ENCODE measurements around the gene SLC44A3.

SLC44A3 gene

DNA sequence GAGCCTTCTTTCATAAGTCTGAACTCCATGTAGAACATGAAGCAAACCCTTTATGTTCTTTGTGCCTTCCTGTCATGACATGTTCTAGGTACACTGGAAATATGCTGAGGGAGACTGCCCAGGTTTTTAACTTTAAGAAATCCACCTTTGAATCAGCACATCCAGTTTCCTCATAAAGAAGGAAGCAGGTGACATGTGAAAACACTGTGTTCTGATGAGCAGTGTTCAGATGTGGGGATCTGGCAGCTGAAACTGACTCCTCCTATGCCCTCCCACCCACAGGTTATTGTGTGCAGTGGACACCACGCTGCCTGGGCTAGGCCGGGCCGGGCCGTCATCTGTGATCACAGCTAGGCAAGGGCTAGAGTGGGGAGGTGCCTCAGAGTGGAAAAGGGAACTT is 55.6 kb downstream of the SLC44A3 start:
- DNase-seq (ENCODE audit: low read depth), result no peak

GRCh38 chr1:94876362-94876761 is 56.2 kb downstream of the SLC44A3 start:
- no peak for DNase-seq (ENCODE audit: low read depth)

DNA sequence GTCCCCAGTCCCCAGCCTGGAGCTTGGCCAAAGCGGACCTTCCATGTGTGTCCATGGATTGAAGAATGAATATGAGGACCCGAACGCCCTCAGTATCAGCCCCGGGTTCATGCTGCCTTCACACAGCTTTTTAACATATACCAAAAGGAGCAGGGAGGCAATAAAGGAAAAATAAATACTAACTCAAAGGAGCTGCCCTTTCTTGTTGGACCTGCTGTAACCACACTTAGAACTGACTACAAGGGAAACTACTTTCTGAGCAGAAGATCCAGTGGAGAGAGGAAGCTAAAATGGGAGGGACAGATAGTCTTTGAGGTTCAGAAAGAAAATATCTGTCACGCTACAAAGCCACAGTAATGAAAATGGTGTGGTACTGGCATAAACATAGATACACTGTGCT is 58.2 kb downstream of the SLC44A3 start:
- no peak for DNase-seq (ENCODE audit: low read depth)

GRCh38 chr1:94883691-94884090 is 63.5 kb downstream of the SLC44A3 start:
- DNase-seq (ENCODE audit: low read depth), result no peak

- no peak for DNase-seq (ENCODE audit: low read depth)
Measured at GRCh38 chr1:94884106-94884505, 63.9 kb downstream of the SLC44A3 start.

GRCh38 chr1:94884507-94884906 is 64.3 kb downstream of the SLC44A3 start:
- DNase-seq (ENCODE audit: low read depth), result no peak

DNA sequence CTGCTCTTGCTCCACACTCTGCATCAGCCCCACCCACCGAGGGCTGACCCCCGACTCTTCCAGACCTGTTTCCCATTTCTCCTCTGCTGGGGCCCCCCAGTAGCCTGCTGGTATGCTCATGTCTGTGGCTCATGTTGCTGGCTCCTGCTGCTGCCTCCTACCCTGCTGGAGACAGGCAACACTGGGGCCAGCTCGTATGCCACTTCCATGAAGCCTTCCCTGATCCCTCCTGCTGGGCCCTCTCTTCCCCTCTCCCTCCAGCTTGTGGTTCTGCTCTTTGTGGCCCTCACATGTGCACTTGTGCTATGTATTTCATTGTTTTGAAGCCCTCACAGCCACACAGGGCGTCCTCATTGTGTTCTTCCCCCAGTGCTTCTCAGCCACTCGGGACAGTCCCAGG is 66.2 kb downstream of the SLC44A3 start:
- no peak for DNase-seq (ENCODE audit: low read depth)

DNA sequence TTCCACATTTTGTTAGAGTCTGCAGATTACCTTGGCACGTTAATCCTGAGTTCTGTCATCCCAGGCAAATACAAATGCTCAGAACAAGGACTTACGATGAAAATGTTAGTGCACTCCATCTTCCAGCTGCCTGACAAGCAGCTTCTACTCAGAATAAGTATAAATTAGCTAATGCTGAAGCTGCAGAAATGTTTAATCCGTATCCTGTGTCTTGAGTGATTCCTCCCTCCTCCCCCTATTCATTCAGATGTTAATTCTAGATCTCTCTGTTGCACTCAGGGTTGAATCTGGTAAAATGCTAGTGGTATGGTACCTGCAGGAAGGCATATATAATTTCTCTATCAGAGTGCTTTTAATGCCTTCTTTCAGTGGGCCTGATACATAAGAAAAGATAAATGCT is 66.9 kb downstream of the SLC44A3 start:
- DNase-seq (ENCODE audit: low read depth), result no peak

DNA sequence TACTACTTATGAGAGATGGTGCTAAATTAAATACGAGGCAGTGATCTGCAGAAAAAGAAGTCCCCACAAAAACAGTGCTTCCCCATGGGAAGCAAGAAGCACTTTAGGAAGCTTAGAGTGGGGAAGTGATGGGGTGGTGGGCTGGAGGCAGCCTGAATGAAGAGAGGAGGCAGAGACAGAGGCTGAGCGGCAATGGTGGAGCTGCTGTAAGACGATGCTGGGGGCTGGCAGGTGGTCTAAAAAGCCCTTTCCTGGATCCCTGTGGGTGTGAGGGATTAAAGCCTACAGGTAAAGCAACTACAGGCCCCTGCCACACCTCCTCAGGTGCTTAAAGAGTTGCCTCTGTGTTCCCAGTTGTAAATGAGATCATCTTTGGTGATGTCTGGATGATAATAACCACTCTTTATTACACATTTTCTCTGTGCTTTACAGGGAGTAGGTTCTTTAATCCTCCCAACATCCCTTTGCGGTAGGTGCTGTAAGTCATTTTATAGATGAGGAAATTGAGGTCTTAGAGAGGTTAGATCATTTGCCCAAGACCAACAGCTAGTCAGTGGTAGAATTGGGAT is 67.5 kb downstream of the SLC44A3 start:
- no peak for DNase-seq (ENCODE audit: low read depth)

DNA sequence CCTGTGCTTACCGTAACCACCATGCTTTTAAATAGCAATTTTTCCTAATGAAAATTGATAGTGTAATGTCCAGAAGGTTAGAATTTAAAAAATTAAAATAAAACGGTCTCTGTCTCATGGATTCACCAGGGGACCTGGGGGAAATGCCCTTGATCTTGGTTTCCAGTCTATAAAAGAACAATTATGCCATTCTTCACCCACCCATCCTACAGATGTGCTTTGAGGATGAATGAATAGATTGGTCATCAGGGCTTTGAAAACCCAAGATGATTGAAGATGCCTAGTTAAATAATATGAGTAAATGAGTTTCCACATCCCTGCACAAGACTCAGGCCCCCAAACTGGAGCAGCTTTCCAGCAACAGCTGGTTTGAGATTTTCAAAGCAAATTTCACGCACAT is 68.0 kb downstream of the SLC44A3 start:
- DNase-seq (ENCODE audit: low read depth), result no peak

- no peak for DNase-seq (ENCODE audit: low read depth)
Measured at GRCh38 chr1:94892604-94893254, 72.6 kb downstream of the SLC44A3 start.

DNA sequence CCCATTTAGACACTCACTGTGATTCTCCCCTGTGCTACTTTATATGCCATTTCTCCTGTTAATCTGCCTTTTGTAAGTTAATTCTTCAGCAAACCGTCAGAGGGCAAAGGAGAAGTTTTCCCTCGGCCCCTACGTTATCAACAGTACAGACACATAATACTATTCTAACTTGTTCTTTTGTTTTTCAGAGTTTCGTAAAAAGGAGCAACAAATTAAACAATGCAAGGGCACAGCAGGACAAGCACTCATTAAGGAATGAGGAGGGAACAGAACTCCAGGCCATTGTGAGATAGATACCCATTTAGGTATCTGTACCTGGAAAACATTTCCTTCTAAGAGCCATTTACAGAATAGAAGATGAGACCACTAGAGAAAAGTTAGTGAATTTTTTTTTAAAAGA is 74.5 kb downstream of the SLC44A3 start:
- no peak for DNase-seq (ENCODE audit: low read depth)

- no peak for DNase-seq (ENCODE audit: low read depth)
Measured at GRCh38 chr1:94895518-94895917, 75.4 kb downstream of the SLC44A3 start.

DNA sequence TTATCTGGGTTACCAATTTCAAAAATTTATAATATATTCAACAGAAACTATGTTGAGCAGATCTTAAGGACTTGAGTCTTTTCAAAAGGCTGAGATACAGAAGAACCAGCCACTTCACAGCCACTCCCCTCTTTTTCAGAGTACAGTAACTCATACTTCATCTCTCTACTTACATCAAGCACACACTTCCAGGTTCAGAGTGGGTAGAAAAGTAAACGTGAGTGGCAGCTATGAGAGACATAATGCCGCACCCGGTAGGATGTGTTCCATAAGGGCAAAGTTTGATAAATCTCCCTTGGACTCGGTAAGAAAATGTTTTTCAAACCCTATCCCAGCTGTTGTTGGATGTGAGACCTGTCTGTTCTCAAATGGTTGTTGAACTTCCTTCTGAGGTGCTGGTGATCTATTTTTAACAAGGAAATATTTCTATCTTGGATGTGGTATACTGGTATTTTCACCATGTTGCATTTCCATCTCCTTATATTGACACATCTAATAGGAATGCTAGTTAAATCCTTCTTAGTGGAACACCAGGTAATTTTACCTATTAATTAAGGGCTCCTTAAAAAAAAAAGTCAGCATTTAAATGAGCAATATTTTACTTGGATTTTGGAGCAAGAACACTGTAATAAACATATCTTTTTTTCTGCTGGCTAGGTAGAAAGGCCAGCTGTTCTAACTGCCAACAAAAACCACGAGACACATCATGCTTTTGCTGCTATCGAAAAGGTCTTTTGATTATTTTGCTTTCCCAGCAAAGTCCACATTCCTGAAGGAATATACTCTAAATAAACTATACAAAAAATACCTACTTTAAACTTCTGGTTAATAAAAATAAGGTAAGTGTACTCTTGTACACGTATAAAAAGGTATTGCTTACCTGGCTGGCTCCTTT is 78.6 kb downstream of the SLC44A3 start:
- no peak for DNase-seq (ENCODE audit: low read depth)

GRCh38 chr1:94899756-94900155 is 79.6 kb downstream of the SLC44A3 start:
- DNase-seq (ENCODE audit: low read depth), result no peak

GRCh38 chr1:94901841-94902240 is 81.7 kb downstream of the SLC44A3 start:
- no peak for DNase-seq (ENCODE audit: low read depth)

- DNase-seq (ENCODE audit: low read depth), result no peak
Measured at GRCh38 chr1:94903280-94904009, 83.3 kb downstream of the SLC44A3 start.

DNA sequence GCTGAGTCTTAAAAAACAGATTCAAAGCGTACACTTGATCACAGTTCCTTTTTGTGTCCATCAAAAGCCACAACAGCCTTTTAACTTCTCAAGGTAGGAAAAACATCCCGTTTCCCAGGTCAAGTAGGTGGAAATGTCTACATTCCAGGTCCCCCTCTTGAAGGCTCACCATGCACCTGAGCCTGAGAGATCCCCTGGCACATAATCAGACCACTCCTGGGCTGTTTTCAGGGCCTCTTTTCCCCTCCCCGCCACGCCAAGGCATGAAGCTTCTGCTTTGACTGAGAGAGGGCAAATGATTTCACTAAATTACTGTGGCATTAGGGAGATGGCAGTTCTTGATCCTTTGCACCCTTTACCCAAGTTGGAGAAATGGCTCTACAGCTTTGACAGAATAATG is 85.0 kb downstream of the SLC44A3 start:
- DNase-seq (ENCODE audit: low read depth), result no peak

GRCh38 chr1:94906382-94906781 is 86.2 kb downstream of the SLC44A3 start:
- DNase-seq (ENCODE audit: low read depth), result no peak

- DNase-seq (ENCODE audit: low read depth), result no peak
Measured at GRCh38 chr1:94907136-94907535, 87.0 kb downstream of the SLC44A3 start.

DNA sequence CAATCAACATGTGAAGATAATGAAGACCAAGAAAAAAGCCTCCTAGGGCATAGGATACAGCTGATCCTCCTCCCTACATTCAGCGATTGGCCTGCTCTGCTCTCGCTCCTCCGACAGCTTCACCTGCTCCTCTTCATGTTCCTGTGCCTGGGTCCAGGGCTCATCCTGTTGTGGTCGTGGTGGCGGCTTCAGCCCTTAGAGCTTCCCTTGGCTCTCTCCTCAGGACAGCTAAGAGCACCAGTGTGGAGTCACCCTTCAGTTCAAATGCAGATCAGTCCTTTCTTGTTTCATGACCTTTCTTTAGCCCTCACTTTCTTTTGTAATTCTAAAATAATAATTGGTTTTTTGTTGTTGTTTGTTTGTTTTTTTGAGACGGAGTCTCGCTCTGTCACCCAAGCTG is 88.0 kb downstream of the SLC44A3 start:
- no peak for DNase-seq (ENCODE audit: low read depth)

DNA sequence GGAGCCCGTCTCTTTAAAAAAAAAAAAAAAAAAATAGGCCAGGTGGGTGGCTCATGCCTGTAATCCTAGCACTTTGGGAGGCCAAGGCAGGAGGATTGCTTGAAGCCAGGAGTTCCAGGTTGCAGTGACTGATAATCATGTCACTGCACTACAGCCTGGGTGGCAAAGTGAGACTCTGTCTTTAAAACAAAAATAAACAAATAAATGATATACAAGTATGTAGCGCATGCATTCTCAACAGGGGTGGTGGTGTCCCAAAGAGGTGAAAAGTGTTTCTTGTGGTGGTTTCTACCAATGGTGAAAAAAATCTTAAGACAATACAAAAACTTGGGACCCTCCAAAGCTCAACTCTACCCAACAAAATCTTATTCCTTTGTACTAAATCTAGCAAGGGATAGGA is 88.8 kb downstream of the SLC44A3 start:
- no peak for DNase-seq (ENCODE audit: low read depth)

DNA sequence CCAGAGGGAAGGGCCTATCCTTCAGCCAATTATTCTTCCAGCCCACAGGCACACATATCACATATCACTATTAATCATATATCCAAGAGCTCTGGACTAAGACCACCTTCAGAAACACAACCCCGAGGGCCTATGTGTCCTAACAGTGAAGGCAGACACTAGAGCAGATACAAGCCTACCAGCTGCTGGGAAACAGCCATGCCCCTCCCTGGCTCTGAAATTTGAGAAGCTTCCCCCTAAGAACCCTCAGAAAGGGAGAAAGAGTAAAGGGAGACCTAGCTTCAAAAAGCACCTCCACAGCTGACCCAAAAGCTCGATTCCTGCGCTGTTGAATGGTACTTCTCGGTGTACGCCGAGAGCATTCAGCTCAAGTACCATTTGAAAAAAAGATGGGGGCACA is 89.3 kb downstream of the SLC44A3 start:
- no peak for DNase-seq (ENCODE audit: low read depth)
